NCI-H1417 treated with DMSO at 0.1 percent for 48 hours (cell line): Measurements from ENCODE around the gene DBN1.
"Not testable (repeated sequence)": the region's sequence is repeated elsewhere in the genome, so short reads cannot be mapped to it uniquely, and the experiment has no call there.

Experiments used
- DNase-seq: peaks from one replicate; lab custom pipeline; 2025; lab: John Stamatoyannopoulos, UW

DBN1 gene

GRCh38 chr5:177490992-177491391 is 17.6 kb upstream of the DBN1 start:
- DNase-seq = no peak

- DNase-seq = no peak
Measured at GRCh38 chr5:177490311-177490991, 17.0 kb upstream of the DBN1 start.

GRCh38 chr5:177489119-177489716 is 15.8 kb upstream of the DBN1 start:
- DNase-seq = no peak

- DNase-seq = no peak
Measured at GRCh38 chr5:177487975-177488374, 14.5 kb upstream of the DBN1 start.

- DNase-seq = no peak
Measured at GRCh38 chr5:177487144-177487543, 13.7 kb upstream of the DBN1 start.

- DNase-seq = no peak
Measured at GRCh38 chr5:177486256-177486655, 12.8 kb upstream of the DBN1 start.

GRCh38 chr5:177485753-177486152 is 12.3 kb upstream of the DBN1 start:
- not testable (repeated sequence) for DNase-seq

GRCh38 chr5:177484902-177485549 is 11.6 kb upstream of the DBN1 start:
- no peak for DNase-seq

GRCh38 chr5:177483994-177484901 is 10.8 kb upstream of the DBN1 start:
- DNase-seq = no peak

GRCh38 chr5:177483042-177483441 is 9.6 kb upstream of the DBN1 start:
- no peak for DNase-seq

- no peak for DNase-seq
Measured at GRCh38 chr5:177482359-177482795, 8.9 kb upstream of the DBN1 start.

GRCh38 chr5:177479774-177480173 is 6.3 kb upstream of the DBN1 start:
- DNase-seq = no peak

GRCh38 chr5:177478711-177479646 is 5.5 kb upstream of the DBN1 start:
- DNase-seq = no peak

- DNase-seq = no peak
Measured at GRCh38 chr5:177477701-177478477, 4.5 kb upstream of the DBN1 start.

- no peak for DNase-seq
Measured at GRCh38 chr5:177476531-177477233, 3.2 kb upstream of the DBN1 start.

GRCh38 chr5:177475563-177476427 is 2.4 kb upstream of the DBN1 start:
- DNase-seq = no peak

- no peak for DNase-seq
Measured at GRCh38 chr5:177474846-177475562, 1.6 kb upstream of the DBN1 start.

GRCh38 chr5:177474002-177474476 is 605 bp upstream of the DBN1 start:
- DNase-seq = no peak
